Measurements from ENCODE around the gene ZCCHC8.
"Not testable (repeated sequence)": the region's sequence is repeated elsewhere in the genome, so short reads cannot be mapped to it uniquely, and the experiment has no call there.

Gene ZCCHC8

DNA sequence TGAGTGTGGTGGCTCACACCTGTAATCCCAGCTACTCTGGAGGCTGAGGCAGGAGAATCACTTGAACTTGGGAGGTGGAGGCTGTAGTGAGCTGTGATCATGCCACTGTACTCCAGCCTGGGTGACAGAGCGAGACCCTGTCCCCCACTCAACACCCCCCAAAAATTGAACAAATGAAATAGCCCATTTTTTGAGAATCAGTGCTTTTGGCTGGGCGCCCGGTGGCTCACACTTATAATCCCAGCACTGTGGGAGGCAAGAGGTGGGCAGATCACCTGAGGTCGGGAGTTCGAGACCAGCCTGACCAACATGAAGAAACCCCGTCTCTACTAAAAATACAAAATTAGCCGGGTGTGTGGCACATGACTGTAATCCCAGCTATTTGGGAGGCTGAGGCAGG lies 30.2 kb downstream of the ZCCHC8 start:
- DNase-seq, result not testable (repeated sequence)

DNA sequence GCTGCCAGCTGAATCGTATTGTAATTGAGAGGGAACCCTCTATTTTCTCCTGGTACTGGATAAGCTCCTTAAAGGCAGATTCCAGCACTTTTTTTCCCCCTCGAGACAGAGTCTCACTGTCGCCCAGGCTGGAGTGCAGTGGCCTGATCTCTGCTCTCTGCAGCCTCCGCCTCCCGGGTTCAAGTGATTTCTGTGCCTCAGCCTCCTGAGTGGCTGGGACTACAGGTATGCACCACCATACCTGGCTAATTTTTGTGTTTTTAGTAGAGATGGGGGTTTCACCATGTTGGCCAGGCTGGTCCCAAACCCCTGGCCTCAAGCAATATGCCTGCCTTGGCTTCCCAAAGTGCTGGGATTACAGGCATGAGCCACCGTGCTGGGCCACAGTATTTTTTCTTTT lies 30.9 kb downstream of the ZCCHC8 start:
- DNase-seq, result not testable (repeated sequence)

DNA sequence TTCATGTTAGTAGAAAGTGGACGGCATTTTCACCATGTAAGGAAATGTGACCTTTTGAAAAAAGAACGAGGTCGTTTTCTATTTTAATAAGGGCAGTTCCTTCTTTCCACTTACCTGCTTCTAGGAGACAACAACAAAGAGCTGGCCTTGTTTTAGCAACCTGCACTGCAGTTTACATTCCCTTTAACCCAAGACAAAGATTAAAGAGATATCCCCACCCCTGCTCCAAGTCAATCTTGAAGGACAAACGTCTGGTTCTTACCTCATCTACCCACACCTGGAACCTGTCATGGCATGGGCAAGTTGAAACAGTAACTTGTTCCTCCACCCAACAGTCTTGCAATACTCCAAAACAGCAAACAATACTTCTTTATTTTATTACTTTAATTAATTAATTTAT lies 32.7 kb downstream of the ZCCHC8 start:
- DNase-seq, result no peak

DNA sequence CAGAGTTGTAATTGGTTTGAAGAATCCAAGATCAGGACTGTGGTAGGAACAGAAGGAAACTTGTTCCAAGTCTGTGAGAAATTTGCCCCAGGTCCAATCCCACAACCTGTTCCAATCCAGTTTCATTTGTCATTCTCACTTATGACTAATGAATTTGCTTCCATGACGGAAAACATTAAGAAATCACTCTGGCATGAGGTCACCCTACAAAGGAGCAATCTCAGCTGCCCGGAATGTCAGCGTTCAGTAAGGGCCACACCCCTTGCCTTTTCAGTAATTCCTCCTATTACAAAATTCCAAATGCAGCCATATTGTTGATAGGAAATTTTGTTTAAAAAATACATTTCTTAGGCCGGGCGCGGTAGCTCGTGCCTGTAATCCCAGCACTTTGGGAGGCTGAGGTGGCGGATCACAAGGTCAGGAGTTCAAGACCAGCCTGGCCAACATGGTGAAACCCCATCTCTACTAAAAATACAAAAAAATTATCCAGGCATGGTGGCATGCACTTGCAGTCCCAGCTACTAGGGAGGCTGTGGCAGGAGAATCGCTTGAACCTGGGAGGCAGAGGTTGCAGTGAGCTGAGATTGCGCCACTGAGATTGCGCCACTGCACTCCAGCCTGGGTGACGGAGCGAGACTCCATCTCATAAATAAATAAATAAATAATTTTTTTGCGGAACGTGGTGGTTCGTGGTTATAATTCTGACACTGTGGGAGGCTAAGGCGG lies 36.3 kb downstream of the ZCCHC8 start:
- DNase-seq, result not testable (repeated sequence)

DNA sequence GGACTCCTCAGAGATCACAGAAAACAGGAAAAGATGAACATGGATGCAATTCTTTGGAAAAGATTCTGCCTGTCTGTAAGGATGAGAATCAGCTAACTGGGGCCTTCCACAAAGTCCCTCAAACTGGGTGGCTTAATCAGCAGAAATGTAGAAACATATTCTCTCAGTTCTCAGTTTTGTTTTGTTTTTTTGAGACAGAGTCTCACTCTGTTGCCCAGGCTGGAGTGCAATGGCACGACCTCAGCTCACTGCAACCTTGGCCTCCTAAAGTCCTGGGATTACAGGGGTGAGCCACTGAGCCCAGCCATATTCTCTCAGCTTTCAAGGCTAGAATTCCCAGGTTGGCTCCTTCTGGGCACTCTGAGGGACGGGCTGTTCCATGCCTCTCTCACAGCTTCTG lies 40.1 kb downstream of the ZCCHC8 start:
- DNase-seq, result no peak

DNA sequence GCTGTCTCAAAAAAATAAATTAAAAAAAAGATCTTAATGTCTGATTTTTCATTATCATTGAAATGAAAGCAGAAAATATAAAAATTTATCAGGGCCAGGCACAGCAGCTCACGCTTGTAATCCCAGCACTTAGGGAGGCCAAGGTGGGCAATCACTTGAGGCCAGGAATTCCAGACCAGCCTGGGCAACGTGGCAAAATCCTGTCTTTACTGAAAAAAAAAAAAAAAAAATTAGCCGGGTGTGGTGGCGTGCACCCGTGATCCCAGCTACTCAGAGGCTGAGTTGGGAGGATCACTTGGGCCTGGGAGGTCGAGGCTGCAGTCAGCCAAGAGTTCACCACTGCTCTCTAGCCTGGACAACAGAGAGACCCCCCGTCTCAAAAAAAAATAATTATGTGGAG lies 40.7 kb downstream of the ZCCHC8 start:
- DNase-seq, result no peak

DNA sequence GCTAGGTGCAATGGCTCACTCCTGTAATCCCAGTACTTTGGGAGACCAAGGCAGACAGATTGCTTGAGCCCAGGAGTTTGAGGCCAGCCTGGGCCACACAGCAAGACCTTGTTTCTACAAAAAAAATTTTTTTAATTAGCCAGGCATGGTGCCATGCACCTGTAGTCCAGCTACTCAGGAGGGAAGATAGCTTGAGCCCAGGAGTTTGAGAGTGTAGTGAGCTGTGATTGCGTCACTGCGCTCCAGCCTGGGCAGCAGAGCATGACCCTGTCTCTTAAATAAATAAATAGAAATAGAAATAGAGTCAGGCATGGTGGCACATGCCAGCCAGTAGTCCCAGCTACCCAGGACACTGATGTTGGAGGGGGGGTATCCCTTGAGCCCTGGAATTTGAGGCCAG lies 41.5 kb downstream of the ZCCHC8 start:
- DNase-seq, result no peak

DNA sequence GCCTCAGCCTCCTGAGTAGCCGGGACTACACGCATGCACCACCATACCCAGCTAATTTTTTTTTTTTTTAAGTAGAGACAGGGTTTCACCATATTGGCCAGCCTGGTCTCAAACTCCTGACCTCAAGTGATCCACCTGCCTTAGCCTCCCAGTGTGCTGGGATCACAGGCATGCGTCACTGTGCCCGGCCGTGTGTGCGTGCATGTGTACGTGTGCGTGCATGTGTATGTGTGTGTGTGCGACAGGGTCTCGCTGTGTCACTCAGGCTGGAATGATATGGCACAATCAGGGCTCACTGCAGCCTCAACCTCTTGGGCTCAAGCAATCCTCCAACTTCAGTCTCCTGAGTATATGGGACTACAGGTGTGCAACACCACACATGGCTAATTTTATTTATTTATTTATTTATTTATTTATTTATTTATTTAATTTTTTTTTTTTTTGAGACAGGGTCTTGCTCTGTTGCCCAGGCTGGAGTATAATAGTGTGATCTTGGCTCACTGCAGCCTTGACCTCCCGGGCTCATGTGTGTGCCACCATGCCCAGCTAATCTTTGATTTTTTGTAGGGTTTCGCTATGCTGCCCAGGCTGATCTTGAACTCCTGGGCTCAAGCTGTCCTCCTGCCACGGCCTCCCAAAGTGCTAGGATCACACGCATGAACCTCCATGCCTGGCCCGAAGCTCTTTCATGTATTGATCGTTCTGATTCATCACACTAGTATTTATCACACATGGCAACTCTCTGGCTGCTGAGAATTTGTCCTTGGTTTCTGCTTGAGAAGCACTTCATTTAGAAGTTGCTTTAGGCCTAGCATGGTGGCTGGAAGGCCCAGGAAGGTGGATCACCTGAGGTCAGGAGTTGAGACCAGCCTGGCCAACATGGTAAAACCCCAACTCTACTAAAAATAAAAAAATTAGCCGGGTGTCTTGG lies 42.4 kb downstream of the ZCCHC8 start:
- no peak for DNase-seq

DNA sequence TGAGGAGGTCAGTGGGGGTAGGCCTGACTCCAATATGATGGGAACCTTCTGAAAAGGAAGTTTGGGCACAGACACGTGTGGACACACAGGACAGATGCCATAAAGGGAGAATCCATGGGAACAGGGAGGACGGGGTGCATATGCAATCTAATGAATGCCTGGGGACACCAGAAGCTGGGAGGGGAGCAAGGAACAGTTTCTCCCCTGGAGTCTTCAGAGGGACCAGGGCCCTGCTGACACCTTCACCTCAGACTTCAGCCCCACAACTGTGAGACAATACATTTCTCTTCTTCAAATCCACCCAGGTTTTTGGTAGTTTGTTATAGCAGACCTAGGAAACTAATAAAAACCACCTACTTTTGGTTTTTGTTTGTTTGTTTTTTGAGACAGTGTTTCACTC lies 43.1 kb downstream of the ZCCHC8 start:
- DNase-seq, result no peak

DNA sequence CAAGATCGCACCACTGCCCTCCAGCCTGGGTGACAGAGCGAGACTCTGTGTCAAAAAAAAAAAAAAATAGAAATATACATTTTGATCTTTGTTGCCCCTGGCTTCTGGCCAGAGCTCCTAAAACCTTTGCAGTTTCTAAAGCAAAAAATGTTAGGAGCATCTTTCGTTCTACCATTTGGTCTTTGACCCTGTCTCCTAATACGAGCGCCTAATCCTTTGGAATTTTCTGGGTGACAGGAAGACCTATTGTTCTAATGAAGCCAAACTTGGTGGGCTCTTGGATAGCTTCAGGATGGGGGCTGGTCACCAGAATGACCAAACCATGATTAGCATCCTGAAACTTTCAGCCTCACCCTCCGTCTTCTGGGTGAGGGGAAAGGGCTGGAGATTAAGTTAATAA lies 46.0 kb downstream of the ZCCHC8 start:
- DNase-seq, result no peak

DNA sequence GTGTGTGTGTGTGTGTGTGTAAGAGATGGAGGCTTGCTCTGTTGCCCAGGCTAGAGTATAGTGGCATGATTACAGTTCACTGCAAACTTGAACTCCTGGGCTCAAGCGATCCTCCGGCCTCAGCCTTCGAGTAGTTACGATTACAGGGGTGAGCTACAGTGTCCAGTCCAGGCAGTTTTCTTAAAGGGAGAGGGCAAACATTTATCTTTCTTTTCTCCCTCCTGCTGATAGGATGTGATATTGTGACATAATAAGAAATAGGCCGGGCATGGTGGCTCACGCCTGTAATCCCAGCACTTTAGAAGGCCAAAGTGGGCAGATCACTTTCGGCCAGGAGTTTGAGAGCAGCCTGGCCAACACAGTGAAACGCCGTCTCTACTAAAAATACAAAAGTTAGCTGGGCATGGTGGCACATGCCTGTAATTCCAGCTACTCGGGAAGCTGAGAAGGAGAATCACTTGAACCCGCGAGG lies 46.4 kb downstream of the ZCCHC8 start:
- DNase-seq, result no peak

DNA sequence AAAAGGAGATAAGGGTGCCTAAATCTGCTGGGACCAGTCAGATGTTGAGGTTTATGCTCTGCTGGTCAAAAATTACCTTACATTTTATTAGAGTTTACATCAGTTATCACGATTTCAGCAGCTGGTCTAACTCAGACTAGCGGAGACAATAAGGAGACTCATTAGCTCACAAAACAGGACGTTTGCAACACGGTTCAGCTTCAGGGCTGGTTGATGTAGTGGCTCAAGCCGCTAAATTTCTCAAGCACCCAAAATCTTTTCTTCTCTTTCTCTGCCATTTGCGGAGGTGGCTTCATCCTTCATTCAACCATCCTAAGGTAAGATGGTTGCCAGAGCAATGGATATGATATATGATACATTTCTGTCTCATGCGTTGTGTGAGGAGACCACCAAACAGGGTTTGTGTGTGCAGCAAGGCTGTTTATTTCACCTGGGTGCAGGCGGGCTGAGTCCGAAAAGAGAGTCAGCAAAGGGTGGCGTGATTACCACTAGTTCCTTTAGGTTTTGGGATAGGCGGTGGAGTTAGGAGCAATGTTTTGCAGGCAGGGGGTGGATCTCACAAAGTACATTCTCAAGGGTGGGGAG lies 47.9 kb downstream of the ZCCHC8 start:
- DNase-seq, result no peak

DNA sequence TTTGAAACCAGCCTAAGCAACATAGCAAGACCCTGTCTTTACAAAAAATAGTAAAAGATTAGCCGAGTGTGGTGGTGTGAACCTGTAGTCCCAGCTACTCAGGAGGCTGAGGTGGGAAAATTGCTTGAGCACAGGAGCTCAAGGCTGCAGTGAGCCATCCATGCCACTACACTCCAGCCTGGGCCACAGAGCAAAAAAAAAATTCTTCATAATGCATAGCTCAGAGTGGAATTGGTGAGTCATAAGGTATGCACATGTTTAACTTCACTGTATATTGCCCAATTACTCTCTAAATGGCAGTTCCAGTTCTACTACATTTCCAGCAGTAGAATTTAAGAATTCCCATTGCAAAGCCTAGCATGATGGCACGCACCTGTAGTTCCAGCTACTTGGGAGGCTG lies 51.4 kb downstream of the ZCCHC8 start:
- DNase-seq, result no peak

DNA sequence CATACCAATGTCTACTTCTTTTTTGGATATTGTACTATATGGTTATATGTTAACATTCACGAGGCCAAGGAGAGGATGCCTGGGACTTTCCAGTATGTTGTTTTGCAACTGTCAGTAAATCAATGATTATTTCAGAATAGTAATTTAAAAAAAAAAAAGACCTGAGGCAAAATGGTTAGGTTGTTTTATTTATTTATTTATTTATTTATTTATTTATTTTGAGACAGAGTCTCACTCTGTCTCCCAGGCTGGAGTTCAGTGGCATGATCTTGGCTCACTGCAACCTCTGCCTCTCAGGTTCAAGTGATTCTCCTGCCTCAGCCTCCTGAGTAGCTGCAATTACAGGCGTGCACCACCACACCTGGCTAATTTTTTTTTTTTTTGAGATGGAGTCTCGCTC lies 52.9 kb downstream of the ZCCHC8 start:
- not testable (repeated sequence) for DNase-seq

DNA sequence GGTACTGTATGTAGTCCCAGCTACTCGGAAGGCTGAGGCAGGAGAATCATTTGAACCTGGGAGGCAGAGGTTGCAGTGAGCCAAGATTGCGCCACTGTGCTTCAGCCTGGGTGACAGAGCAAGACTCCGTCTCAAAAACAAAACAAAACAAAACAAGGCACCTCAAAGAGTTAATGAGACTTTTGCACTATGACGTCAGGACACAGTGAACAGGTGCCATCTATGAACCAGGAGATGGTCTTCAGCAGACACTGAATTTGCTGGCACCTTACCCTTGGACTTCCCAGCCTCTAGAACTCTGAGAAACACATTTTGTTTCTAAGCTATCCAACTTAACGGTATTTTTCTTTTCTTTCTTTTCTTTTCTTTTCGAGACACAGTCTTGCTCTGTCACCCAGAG lies 54.3 kb downstream of the ZCCHC8 start:
- not testable (repeated sequence) for DNase-seq

DNA sequence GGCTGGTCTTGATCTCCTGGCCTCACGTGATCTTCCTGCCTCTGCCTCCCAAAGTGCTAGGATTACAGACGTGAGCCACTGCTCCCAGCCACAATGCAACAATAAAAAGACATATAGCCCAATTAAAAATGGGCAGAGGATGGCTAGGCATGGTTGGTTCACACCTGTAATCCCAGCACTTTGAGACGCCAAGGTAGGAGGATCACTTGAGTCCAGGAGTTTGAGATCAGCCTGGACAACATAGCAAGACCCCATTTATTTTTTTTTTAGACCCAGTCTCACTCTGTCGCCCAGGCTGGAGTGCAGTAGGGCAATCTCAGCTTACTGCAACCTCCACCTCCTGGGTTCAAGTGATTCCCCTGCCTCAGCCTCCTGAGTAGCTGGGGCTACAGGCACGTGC lies 56.7 kb downstream of the ZCCHC8 start:
- not testable (repeated sequence) for DNase-seq

DNA sequence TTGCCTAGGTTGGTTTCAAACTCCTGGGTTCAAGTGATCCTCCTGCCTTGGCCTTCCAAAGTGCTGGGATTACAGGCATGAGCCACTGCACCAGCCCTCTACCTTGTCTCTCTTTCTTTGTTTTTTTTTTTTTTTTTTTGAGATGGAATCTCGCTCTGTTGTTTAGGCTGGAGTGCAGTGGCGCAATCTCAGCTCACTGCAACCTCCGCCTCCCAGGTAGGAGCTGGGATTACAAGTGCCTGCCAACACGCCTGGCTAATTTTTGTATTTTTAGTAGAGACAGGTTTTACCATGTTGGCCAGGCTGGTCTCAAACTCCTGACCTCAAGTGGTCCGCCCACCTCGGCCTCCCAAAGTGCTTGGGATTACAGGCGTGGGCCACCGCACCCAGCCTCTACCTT lies 61.9 kb downstream of the ZCCHC8 start:
- DNase-seq, result not testable (repeated sequence)

DNA sequence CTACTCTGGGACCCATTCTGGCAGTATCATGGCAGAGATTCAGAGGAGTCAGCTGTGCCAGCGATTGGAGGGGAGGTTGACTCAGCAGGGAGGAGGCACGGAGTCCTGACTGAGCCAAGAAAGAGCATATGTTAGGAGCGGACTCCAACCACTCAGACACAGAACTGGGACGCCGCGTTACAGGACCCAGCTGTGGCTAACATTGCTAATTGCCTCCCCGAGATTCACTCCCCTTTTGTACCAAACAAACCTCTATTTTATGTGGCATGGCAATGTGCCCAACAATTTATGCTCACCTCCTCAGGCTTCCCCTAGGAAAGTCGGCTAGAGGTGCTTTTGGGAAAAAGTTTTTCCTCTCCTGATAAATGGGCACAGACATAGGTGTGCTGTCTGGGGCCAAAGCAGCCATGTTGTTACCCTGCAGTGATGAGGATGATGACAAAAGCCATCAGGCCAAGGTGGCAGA lies 63.0 kb downstream of the ZCCHC8 start:
- DNase-seq, result no peak

DNA sequence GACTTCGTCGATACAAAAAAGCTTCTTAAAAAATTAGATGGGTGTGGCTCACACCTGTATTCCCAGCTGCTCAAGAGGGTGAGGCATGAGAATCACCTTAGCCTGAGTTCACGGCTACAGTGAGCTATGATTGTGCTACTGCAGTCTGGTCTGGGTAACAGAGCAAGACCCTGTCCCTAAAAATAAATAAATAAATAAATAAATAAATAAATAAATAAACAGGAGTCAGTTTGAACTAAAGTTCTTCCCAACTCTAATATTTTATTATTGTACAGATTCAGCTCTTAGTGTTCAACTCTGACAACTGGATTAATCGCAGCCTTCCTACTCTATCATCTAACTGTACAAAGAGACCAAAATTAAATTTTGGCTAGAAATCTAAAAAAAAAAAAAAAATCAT lies 65.5 kb downstream of the ZCCHC8 start:
- DNase-seq, result no peak

DNA sequence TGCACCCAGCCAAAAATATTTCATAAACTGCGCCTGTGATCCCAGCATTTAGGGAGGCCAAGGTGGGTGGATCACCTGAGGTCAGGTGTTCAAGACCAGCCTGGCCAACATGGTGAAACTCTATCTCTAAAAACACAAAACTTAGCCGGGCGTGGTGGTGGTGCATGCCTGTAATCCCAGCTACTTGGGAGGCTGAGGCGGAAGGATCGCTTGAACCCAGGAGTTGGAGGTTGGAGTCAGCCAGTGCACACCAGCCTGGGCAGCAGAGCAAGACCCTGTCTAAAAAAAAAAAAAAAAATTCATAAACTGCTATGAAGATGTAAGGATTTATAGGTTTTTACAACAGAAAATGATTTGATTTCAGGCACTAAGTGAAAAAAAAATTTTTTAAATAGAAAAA lies 71.7 kb downstream of the ZCCHC8 start:
- DNase-seq, result not testable (repeated sequence)

DNA sequence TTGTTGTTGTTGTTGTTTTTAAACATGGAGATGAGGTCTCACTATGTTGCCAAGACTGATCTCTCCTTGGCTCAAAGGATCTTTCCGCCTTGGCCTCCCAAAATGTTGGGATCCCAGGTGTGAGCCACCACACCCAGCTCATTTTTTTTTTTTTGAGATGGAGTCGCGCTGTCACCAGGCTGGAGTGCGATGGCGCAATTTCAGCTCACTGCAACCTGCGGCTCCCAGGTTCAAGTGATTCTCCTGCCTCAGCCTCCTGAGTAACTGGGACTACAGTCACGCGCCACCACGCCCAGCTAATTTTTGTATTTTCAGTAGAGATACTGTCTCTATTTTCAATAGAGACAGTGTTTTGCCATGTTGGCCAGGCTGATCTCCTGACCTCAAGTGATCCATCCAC lies 73.3 kb downstream of the ZCCHC8 start:
- no peak for DNase-seq

DNA sequence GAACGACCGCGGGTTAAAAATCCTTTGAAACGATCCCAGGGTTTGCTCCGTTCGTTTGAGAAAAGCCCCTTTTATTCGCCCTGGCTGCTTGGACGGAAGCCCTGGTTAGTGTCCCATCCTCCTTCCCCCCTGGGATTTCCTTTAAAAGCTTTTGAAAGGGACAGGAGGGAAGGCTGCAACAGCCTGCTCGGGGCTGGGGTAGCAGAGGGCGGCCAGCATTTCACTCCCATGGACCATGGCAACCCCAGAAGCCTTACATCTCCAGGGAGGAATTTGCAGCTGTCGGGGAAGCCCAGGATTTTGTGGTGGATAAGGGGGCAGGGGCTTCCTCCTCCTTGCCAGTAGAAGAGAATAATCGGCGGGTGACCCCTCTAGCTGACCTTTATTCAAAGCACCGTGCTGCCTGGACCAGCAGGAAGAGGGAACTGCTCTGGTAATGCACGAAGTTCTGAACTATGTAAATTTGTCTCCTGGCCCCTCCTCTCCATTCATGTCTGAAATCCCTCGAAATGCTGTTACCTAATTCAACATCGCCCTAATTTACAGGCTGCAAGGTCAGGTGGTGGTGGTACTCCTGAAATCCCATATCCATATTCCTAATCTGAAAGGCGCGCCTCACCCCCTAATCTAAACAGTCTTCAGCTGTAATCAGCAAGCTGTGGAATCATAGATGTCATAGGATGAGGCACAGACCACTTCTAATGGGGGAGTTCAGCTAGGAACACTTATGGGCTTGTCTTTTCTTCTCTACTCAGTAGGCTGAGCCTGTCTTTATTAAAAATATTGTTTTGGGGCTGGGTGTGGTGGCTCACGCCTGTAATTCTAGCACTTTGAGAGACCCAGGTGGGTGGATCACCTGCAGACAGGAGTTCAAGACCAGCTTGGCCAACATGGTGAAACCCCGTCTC lies 77.2 kb downstream of the ZCCHC8 start:
- DNase-seq, result no peak
